ENCODE measurements around the gene UBE4A. TPM values are rescaled to one million over a fixed set of nuclear protein-coding genes. Genes with fewer than 3 reads are reported as not detected.

The UBE4A gene
- total RNA-seq, 1 experiment from 2014 or later, result 54.2 TPM

DNA sequence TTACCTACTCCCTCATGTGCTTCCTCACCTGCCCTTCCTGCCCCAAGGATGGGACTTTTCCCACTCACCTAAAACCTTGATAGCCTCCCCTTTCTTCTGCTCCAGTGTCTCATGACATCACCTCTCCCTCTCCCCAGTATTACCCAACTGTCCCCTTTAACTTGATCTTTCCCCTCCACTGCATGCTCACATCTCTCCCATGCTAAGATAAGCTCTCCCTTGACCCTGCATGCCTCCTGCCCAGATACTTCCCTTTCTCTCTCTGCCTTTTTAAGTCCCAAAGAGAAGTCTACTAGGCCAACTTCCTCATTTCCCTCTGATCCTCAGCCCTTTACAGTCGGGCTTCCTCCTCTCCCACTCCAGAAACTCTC lies 40.1 kb upstream of the UBE4A start:
- ChIA-PET CTCF (no interaction called here), POLR2A (ENCODE audit: low non-redundant PET) (no interaction called here)
- Histone ChIP-seq H3K36me3 (ENCODE audit: insufficient read depth, low read length, poor library complexity, severe bottlenecking) (no peaks in the 10 kb centered on the region), H3K9me3 (ENCODE audit: low read depth, low read length, poor library complexity, severe bottlenecking) (no peaks in the 10 kb centered on the region), H3K27me3 (replicated peaks; ENCODE audit: insufficient read depth, low read depth, low read length, poor library complexity) (peaks cover 31% of the 10 kb centered on the region), H3K4me3 (ENCODE audit: low read depth, low read length, poor library complexity, severe bottlenecking) (no peak overlapping the region), H3K4me1 (ENCODE audit: insufficient read depth, low read length, poor library complexity, severe bottlenecking) (no peaks in the 10 kb centered on the region), H3K27ac (ENCODE audit: low read depth, low read length, poor library complexity, severe bottlenecking) (no peak overlapping the region)
- intact Hi-C loops (cut with micrococcal nuclease; ENCODE audit: unreplicated experiment), result no loop called here
- TF ChIP-seq, protein P1, sequence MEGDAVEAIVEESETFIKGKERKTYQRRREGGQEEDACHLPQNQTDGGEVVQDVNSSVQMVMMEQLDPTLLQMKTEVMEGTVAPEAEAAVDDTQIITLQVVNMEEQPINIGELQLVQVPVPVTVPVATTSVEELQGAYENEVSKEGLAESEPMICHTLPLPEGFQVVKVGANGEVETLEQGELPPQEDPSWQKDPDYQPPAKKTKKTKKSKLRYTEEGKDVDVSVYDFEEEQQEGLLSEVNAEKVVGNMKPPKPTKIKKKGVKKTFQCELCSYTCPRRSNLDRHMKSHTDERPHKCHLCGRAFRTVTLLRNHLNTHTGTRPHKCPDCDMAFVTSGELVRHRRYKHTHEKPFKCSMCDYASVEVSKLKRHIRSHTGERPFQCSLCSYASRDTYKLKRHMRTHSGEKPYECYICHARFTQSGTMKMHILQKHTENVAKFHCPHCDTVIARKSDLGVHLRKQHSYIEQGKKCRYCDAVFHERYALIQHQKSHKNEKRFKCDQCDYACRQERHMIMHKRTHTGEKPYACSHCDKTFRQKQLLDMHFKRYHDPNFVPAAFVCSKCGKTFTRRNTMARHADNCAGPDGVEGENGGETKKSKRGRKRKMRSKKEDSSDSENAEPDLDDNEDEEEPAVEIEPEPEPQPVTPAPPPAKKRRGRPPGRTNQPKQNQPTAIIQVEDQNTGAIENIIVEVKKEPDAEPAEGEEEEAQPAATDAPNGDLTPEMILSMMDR (conservative IDR thresholded peaks at IDR 0.05; ENCODE audit: low read depth, low read length), result no peak
- no peak for TF ChIP-seq EZH2 (IDR thresholded peaks at IDR 0.05; ENCODE audit: borderline replicate concordance, low read depth, low read length, poor library complexity, severe bottlenecking)
- DNase-seq (ENCODE audit: low spot score), result no peak
- BruUV-seq (replicated peaks), result no TSS peak

DNA sequence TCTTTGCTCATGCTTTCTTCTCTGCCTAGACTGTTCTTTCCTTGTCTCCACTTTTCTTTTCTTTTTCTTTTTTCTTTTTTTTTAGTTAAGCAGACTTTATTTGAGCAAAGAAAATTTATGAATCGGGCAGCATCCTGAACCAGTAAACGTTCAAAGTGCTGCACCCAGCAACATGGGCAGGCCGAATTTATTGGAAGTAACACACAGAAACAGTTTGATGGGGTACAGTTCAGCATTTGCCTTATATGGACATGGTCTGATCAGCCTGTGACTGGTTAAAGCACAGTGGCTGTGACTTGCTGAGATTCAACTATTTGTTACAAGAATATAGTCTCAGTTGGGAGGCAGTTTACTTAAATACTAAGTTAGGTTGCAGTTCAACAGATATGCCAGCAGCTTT lies 38.9 kb upstream of the UBE4A start:
- CTCF ChIA-PET, result no interaction called here
- TF ChIP-seq EZH2 (IDR thresholded peaks at IDR 0.05; ENCODE audit: borderline replicate concordance, low read depth, low read length, poor library complexity, severe bottlenecking), result no peak
- TF ChIP-seq, protein P1 (conservative IDR thresholded peaks at IDR 0.05; ENCODE audit: low read depth, low read length), result no peak
- DNase-seq (ENCODE audit: low spot score), result no peak
- Histone ChIP-seq H3K27ac (ENCODE audit: low read depth, low read length, poor library complexity, severe bottlenecking) (no peak overlapping the region), H3K27me3 (replicated peaks; ENCODE audit: insufficient read depth, low read depth, low read length, poor library complexity) (peaks cover 21% of the 10 kb centered on the region), H3K4me1 (ENCODE audit: insufficient read depth, low read length, poor library complexity, severe bottlenecking) (no peaks in the 10 kb centered on the region), H3K4me3 (ENCODE audit: low read depth, low read length, poor library complexity, severe bottlenecking) (no peak overlapping the region), H3K36me3 (ENCODE audit: insufficient read depth, low read length, poor library complexity, severe bottlenecking) (no peaks in the 10 kb centered on the region), H3K9me3 (ENCODE audit: low read depth, low read length, poor library complexity, severe bottlenecking) (no peaks in the 10 kb centered on the region)
- intact Hi-C loops (cut with micrococcal nuclease; ENCODE audit: unreplicated experiment), result no loop called here
- BruUV-seq (replicated peaks), result no TSS peak
- POLR2A ChIA-PET (ENCODE audit: low non-redundant PET), result no interaction called here

DNA sequence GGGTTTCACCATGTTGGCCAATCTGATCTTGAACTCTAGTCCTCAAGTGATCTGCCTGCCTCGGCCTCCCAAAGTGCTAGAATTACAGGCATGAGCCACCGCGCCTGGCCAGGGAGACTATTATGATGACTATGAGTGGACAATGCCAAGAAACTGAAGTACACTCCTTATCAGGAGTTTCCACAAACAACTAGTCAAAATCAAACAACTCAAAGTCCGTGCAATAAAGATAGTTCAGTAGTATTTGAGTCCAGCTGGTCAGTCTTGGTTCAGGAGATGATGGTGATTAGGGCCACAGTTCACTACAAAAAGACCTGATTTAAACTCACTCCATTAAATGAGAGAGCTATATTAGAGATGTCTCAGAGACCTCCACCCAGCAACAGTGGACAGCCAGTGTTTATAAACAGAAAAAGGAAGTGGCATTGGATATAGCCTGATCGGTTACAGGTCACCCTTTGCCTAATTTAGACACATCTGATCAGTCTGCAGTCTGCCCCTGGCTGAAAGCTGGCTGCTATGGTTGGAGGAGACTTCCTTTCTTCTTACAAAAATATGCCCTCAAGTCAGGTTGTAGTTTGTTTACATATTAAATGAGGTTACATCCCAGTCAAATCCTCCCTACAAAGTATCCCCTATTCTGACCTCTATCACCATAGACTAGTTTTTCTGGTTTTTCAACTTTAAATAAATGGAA lies 37.9 kb upstream of the UBE4A start:
- H3K4me1 ChIP-seq (ENCODE audit: insufficient read depth, low read length, poor library complexity, severe bottlenecking), result no peaks in the 10 kb centered on the region
- intact Hi-C loops (cut with micrococcal nuclease; ENCODE audit: unreplicated experiment), result no loop called here
- BruUV-seq (replicated peaks), result no TSS peak
- H3K4me3 ChIP-seq (ENCODE audit: low read depth, low read length, poor library complexity, severe bottlenecking), result no peak overlapping the region
- ChIA-PET POLR2A (ENCODE audit: low non-redundant PET) (no interaction called here), CTCF (no interaction called here)
- no peaks in the 10 kb centered on the region for H3K9me3 ChIP-seq (ENCODE audit: low read depth, low read length, poor library complexity, severe bottlenecking)
- no peaks in the 10 kb centered on the region for H3K36me3 ChIP-seq (ENCODE audit: insufficient read depth, low read length, poor library complexity, severe bottlenecking)
- H3K27me3 ChIP-seq (replicated peaks; ENCODE audit: insufficient read depth, low read depth, low read length, poor library complexity), result peaks cover 13% of the 10 kb centered on the region
- H3K27ac ChIP-seq (ENCODE audit: low read depth, low read length, poor library complexity, severe bottlenecking), result no peak overlapping the region
- no peak for DNase-seq (ENCODE audit: low spot score)
- TF ChIP-seq, protein P1 (conservative IDR thresholded peaks at IDR 0.05; ENCODE audit: low read depth, low read length), result no peak
- TF ChIP-seq EZH2 (IDR thresholded peaks at IDR 0.05; ENCODE audit: borderline replicate concordance, low read depth, low read length, poor library complexity, severe bottlenecking), result no peak

All from A673 (cell line).